DND-41 (cell line): ENCODE results near the gene MYT1.

Source experiments
- ATAC-seq: fragments of 200-7000 bp; cut with Tn5 transposase; 3 replicates; pipeline ENCODE4 v1.9.1; 2021; ENCODE audit warnings: low read depth; ENCODE audit not compliant: insufficient read depth
- DNase-seq: peaks from one replicate; pipeline ENCODE4 v3.0.0-alpha.2; 2020
- H2AFZ ChIP-seq: 2 replicates; pipeline ENCODE4 v1.6.0; 2012; ENCODE audit warnings: low read depth, low read length
- H3K27ac ChIP-seq: 2 replicates; pipeline ENCODE4 v1.5.1; 2012; ENCODE audit warnings: low read length, inconsistent platforms
- H3K27me3 ChIP-seq: fragments of 200-600 bp; sonication (generic); 2 replicates; pipeline ENCODE4 v1.6.0; 2012; ENCODE audit warnings: low read length, mild to moderate bottlenecking, inconsistent platforms; ENCODE audit not compliant: insufficient read depth, poor library complexity
- H3K36me3 ChIP-seq: 2 replicates; pipeline ENCODE4 v1.5.1; 2012; ENCODE audit warnings: low read length, inconsistent platforms; ENCODE audit not compliant: insufficient read depth
- H3K4me1 ChIP-seq: 2 replicates; pipeline ENCODE4 v1.5.1; 2012; ENCODE audit warnings: mild to moderate bottlenecking, low read length; ENCODE audit not compliant: insufficient read depth
- H3K4me2 ChIP-seq: 2 replicates; pipeline ENCODE4 v1.6.0; 2012; ENCODE audit warnings: mild to moderate bottlenecking, moderate library complexity, low read length, inconsistent platforms; ENCODE audit not compliant: insufficient read depth
- H3K4me3 ChIP-seq, 2 experiments: fragments of 200-600 bp in 1 of 2; shearing (Covaris generic) in 1 of 2; 2 replicates each; pipeline ENCODE4 v1.5.1; 2012 to 2016; ENCODE audit warnings: inconsistent platforms in 2 of 2, low read length in 2 of 2, mild to moderate bottlenecking in 2 of 2, low read depth in 1 of 2, moderate library complexity in 1 of 2
- H3K79me2 ChIP-seq: 2 replicates; pipeline ENCODE4 v1.6.0; 2012; ENCODE audit warnings: low read length, inconsistent platforms; ENCODE audit not compliant: insufficient read depth
- H3K9ac ChIP-seq: 2 replicates; pipeline ENCODE4 v1.6.0; 2012; ENCODE audit warnings: low read depth, mild to moderate bottlenecking, inconsistent platforms, low read length, moderate library complexity
- H3K9me3 ChIP-seq: 2 replicates; pipeline ENCODE4 v1.5.1; 2012; ENCODE audit warnings: low read length, moderate library complexity, mild to moderate bottlenecking, inconsistent platforms; ENCODE audit not compliant: insufficient read depth, severe bottlenecking
- H4K20me1 ChIP-seq: 2 replicates; pipeline ENCODE4 v1.6.0; 2012; ENCODE audit warnings: low read length; ENCODE audit not compliant: insufficient read depth
- EZH2 ChIP-seq: IDR thresholded peaks from 3 replicates; pipeline ENCODE4 v1.6.1; 2012; ENCODE audit warnings: borderline replicate concordance, low read depth, mild to moderate bottlenecking, moderate library complexity, low read length, inconsistent platforms; ENCODE audit not compliant: severe bottlenecking
- TF ChIP-seq, protein P1 (sequence below): IDR thresholded peaks from 2 replicates; pipeline ENCODE4 v1.5.1; 2012; ENCODE audit warnings: borderline replicate concordance, low read length, moderate library complexity, mild to moderate bottlenecking; ENCODE audit not compliant: poor library complexity, severe bottlenecking; ENCODE audit errors: extremely low read depth

MYT1 gene

DNA sequence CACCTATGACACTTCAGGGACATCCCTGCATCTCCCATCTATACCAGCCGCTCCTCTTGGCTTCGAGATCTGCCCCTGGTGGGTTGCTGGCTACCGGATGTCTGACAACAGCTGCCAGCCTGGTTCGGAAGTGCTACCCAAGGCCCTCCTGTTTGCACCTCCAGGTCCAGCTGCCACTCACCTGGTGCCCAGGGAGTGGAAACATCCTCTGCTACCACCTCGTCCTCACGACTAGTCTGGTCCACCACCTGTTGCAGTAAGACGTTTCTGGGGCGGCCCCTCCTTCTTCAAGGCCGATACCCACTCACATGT lies 83.0 kb downstream of the MYT1 start:
- TF ChIP-seq, protein P1, sequence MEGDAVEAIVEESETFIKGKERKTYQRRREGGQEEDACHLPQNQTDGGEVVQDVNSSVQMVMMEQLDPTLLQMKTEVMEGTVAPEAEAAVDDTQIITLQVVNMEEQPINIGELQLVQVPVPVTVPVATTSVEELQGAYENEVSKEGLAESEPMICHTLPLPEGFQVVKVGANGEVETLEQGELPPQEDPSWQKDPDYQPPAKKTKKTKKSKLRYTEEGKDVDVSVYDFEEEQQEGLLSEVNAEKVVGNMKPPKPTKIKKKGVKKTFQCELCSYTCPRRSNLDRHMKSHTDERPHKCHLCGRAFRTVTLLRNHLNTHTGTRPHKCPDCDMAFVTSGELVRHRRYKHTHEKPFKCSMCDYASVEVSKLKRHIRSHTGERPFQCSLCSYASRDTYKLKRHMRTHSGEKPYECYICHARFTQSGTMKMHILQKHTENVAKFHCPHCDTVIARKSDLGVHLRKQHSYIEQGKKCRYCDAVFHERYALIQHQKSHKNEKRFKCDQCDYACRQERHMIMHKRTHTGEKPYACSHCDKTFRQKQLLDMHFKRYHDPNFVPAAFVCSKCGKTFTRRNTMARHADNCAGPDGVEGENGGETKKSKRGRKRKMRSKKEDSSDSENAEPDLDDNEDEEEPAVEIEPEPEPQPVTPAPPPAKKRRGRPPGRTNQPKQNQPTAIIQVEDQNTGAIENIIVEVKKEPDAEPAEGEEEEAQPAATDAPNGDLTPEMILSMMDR: no peak
- TF ChIP-seq EZH2: no peak
- no peak overlapping the region for H3K9ac ChIP-seq
- no peak overlapping the region for H3K4me3 ChIP-seq
- H3K9me3 ChIP-seq: no peaks in the 10 kb centered on the region
- no peak overlapping the region for H3K4me2 ChIP-seq
- H3K4me1 ChIP-seq: no peaks in the 10 kb centered on the region
- no peak for ATAC-seq
- H2AFZ ChIP-seq: no peak overlapping the region
- no peak overlapping the region for H3K27ac ChIP-seq
- no peaks in the 10 kb centered on the region for H3K36me3 ChIP-seq
- H4K20me1 ChIP-seq: peaks cover 5% of the 10 kb centered on the region; the same call in 1 of the 2 replicates
- no peak for DNase-seq
- no peaks in the 10 kb centered on the region for H3K79me2 ChIP-seq
- peaks cover 6% of the 10 kb centered on the region for H3K27me3 ChIP-seq

GRCh38 chr20:64247970-64248841 lies 84.0 kb downstream of the MYT1 start:
- Histone ChIP-seq H2AFZ (no peak overlapping the region), H4K20me1 (peaks cover 5% of the 10 kb centered on the region; the same call in 1 of the 2 replicates), H3K9me3 (no peaks in the 10 kb centered on the region), H3K27me3 (peaks cover 6% of the 10 kb centered on the region), H3K79me2 (no peaks in the 10 kb centered on the region), H3K36me3 (no peaks in the 10 kb centered on the region), H3K4me2 (no peak overlapping the region), H3K4me3 (no peak overlapping the region), H3K9ac (no peak overlapping the region), H3K4me1 (no peaks in the 10 kb centered on the region), H3K27ac (no peak overlapping the region)
- ATAC-seq (no peak), DNase-seq (no peak)
- no peak for TF ChIP-seq EZH2
- TF ChIP-seq, protein P1: no peak

GRCh38 chr20:64250027-64250426 lies 85.8 kb downstream of the MYT1 start:
- H3K4me2 ChIP-seq: no peak overlapping the region
- no peak for TF ChIP-seq EZH2
- TF ChIP-seq, protein P1: no peak
- H3K9ac ChIP-seq: no peak overlapping the region
- no peaks in the 10 kb centered on the region; the same call in 1 of the 2 replicates for H3K36me3 ChIP-seq
- H4K20me1 ChIP-seq: no peaks in the 10 kb centered on the region
- DNase-seq (no peak), ATAC-seq (no peak)
- no peaks in the 10 kb centered on the region for H3K79me2 ChIP-seq
- no peak overlapping the region for H2AFZ ChIP-seq
- H3K9me3 ChIP-seq: no peaks in the 10 kb centered on the region
- no peak overlapping the region for H3K27ac ChIP-seq
- no peak overlapping the region for H3K4me3 ChIP-seq
- H3K27me3 ChIP-seq: peaks cover 6% of the 10 kb centered on the region
- peaks cover 8% of the 10 kb centered on the region for H3K4me1 ChIP-seq
